GM12878 (cell line): ENCODE measurements around the gene EVPLL. TPM values are rescaled to one million over a fixed set of nuclear protein-coding genes. Genes with fewer than 3 reads are reported as not detected.

Source experiments
- ATAC-seq: fragments of 200-7000 bp; cut with Tn5 transposase; 3 replicates; pipeline ENCODE4 v1.9.1; 2020; ENCODE audit warnings: mild to moderate bottlenecking, moderate library complexity
- BruUV-seq: library from RNA; stranded (reverse); fragments of 400-500 nt; replicated peaks from 2 replicates; lab custom pipeline; 2021; lab: Mats Ljungman, UMichigan
- CTCF ChIA-PET: fragments of 300-600 bp; sonication (Branson Sonifier 250); formaldehyde crosslinking; extraction: SDS; loops from one replicate; lab custom pipeline; 2021; ENCODE audit warnings: inconsistent platforms; lab: Yijun Ruan, JAX
- POLR2A ChIA-PET: fragments of 350-600 bp; formaldehyde crosslinking; extraction: SDS; loops from one replicate; lab custom pipeline; 2021; ENCODE audit warnings: inconsistent platforms; lab: Charles Lee
- RAD21 ChIA-PET: fragments of 300-600 bp; sonication (Branson Sonifier 250); formaldehyde crosslinking; loops from one replicate; lab custom pipeline; 2023; ENCODE audit warnings: antibody characterized with exemption; ENCODE audit not compliant: unreplicated experiment; lab: Charles Lee
- SMC1A ChIA-PET: fragments of 300-600 bp; sonication (Branson Sonifier 250); formaldehyde crosslinking; loops from one replicate; lab custom pipeline; 2023; ENCODE audit not compliant: unreplicated experiment, uncharacterized antibody; lab: Charles Lee
- DNase-seq: peaks from one replicate; pipeline ENCODE4 v3.0.0-alpha.2; 2011; ENCODE audit warnings: low read depth, low spot score
- FAIRE-seq: peaks from 3 replicates; lab custom pipeline; 2011; peaks lifted over from hg19 to GRCh38; lab: Jason Lieb, UNC
- H2AFZ ChIP-seq: 2 replicates; pipeline ENCODE4 v1.6.0; 2011; ENCODE audit warnings: low read depth, low read length, control low read depth; ENCODE audit not compliant: control insufficient read depth
- H3K27ac ChIP-seq: 2 replicates; pipeline ENCODE4 v1.5.1; 2011; ENCODE audit warnings: control low read depth; ENCODE audit not compliant: control insufficient read depth, insufficient read depth
- H3K27me3 ChIP-seq, 2 experiments: replicated peaks in 1 of 2; 2 replicates each; pipeline versions ENCODE4 v1.6.0 to v1.6.1; 2011; ENCODE audit warnings: low read length in 1 of 2; ENCODE audit not compliant: control insufficient read depth in 2 of 2, insufficient read depth in 2 of 2
- H3K36me3 ChIP-seq, 2 experiments: 2 replicates each; pipeline ENCODE4 v1.5.1; 2011; ENCODE audit warnings: low read length in 1 of 2; ENCODE audit not compliant: control insufficient read depth in 2 of 2, insufficient read depth in 2 of 2
- H3K4me1 ChIP-seq: 2 replicates; pipeline ENCODE4 v1.6.1; 2011; ENCODE audit warnings: mild to moderate bottlenecking, low read length, moderate library complexity, mixed read lengths; ENCODE audit not compliant: control insufficient read depth, insufficient read depth
- H3K4me2 ChIP-seq: 2 replicates; pipeline ENCODE4 v1.6.0; 2011; ENCODE audit warnings: control low read depth; ENCODE audit not compliant: control insufficient read depth, insufficient read depth
- H3K4me3 ChIP-seq: fragments of 200-600 bp; sonication (generic); 2 replicates; pipeline ENCODE4 v1.5.1; 2016
- H3K79me2 ChIP-seq: 2 replicates; pipeline ENCODE4 v1.6.0; 2011; ENCODE audit warnings: low read length; ENCODE audit not compliant: control insufficient read depth, insufficient read depth
- H3K9ac ChIP-seq: 2 replicates; pipeline ENCODE4 v1.8.0; 2011; ENCODE audit warnings: low read length, control low read depth, mixed read lengths; ENCODE audit not compliant: control insufficient read depth, insufficient read depth
- H3K9me3 ChIP-seq: replicated peaks from 3 replicates; pipeline ENCODE4 v1.5.1; 2011; ENCODE audit warnings: mild to moderate bottlenecking, low read length; ENCODE audit not compliant: control insufficient read depth, insufficient read depth
- H4K20me1 ChIP-seq: 2 replicates; pipeline ENCODE4 v1.6.0; 2011; ENCODE audit not compliant: control insufficient read depth, insufficient read depth
- ATF7 ChIP-seq: fragments of 450-650 bp; IDR thresholded peaks from 2 replicates; pipeline ENCODE4 v1.6.1; 2016; ENCODE audit warnings: low read depth, mild to moderate bottlenecking
- CHD2 ChIP-seq: IDR thresholded peaks from 2 replicates; pipeline ENCODE4 v1.6.1; 2011; ENCODE audit warnings: low read depth, low read length, improper control_type of control experiment, borderline replicate concordance
- WGBS: methylation state at CpG from one replicate; pipeline ENCODE4 v1.1.6; 2016; ENCODE audit warnings: low lambda C conversion rate; ENCODE audit not compliant: insufficient replicate concordance, insufficient coverage; ENCODE audit errors: missing lambda C conversion rate; 5-methylcytosine and 5-hydroxymethylcytosine counted together
- in situ Hi-C: fragments of 300-500 bp; cut with MboI; formaldehyde crosslinking; loops from 9 replicates; pipeline ENCODE4 v1.14.3; 2018; ENCODE audit warnings: mixed read lengths
- intact Hi-C: fragments of 100-400 bp; cut with micrococcal nuclease; formaldehyde crosslinking; loops from one replicate; pipeline ENCODE4 v1.14.2; 2022; ENCODE audit not compliant: unreplicated experiment
- polyA plus RNA-seq, 11 experiments: library from polyadenylated mRNA; depleted of rRNA in 4 of 11; unstranded in 6 of 11; stranded (reverse) in 5 of 11; fragments of >200 nt; fragmentation: Nextera tagmentation in 4 of 11; fragmentation: Illumina TruSeq in 1 of 11; extraction: Ambion mirVana in 4 of 11; extraction: Trizol in 1 of 11; gene quantifications; 1 replicate in 1 of 11; 2 replicates in 10 of 11; pipeline versions ENCODE4 v1.2.1 to v1.2.3, GENCODE V29; 2011 to 2016; ENCODE audit warnings: inconsistent platforms in 2 of 11, missing spikeins in 2 of 11, low read depth in 1 of 11
- total RNA-seq, 4 experiments: library from RNA; depleted of rRNA in 3 of 4; stranded (reverse); fragments of >200 nt in 3 of 4; fragmentation: Illumina TruSeq in 1 of 4; extraction: Trizol in 1 of 4; gene quantifications; 2 replicates each; pipeline versions ENCODE4 v1.2.1 to v1.2.3, GENCODE V29; 2013 to 2021
- TF ChIP-seq, protein P1 (sequence below): IDR thresholded peaks from 2 replicates; pipeline ENCODE4 v1.6.1; 2012; ENCODE audit warnings: low read depth, low read length, improper control_type of control experiment
- TF ChIP-seq, protein P2 (sequence below): fragments of 450-650 bp; formaldehyde crosslinking; IDR thresholded peaks from 2 replicates; pipeline ENCODE4 v1.4.0; 2020; ENCODE audit warnings: mild to moderate bottlenecking, moderate library complexity

EVPLL gene
- total and polyA plus RNA-seq, 10 of the 15 experiments (the other 5 are each of a cell fraction or from before 2014, with no cell fraction given): not detected

DNA sequence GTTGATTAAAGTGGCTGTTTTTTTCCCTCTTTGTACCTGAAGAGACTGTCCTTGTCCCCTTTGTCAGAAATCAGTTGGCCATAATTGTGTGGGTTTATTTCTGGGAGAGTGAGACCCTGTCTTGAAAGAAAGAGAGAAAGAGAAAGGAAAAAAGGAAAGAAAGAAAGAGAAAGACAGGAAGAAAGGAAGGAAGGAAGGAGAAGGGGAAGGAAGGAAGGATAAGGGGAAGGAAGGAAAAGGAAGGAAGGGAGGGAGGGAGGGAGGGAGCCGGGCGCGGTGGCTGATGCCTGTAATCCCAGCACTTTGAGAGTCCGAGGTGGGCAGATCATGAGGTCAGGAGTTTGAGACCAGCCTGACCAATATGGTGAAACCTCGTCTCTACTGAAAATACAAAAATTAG is 6.8 kb upstream of the EVPLL start:
- TF ChIP-seq, protein P1, sequence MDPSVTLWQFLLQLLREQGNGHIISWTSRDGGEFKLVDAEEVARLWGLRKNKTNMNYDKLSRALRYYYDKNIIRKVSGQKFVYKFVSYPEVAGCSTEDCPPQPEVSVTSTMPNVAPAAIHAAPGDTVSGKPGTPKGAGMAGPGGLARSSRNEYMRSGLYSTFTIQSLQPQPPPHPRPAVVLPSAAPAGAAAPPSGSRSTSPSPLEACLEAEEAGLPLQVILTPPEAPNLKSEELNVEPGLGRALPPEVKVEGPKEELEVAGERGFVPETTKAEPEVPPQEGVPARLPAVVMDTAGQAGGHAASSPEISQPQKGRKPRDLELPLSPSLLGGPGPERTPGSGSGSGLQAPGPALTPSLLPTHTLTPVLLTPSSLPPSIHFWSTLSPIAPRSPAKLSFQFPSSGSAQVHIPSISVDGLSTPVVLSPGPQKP: no peak
- no peak for TF ChIP-seq CHD2
- TF ChIP-seq, protein P2, sequence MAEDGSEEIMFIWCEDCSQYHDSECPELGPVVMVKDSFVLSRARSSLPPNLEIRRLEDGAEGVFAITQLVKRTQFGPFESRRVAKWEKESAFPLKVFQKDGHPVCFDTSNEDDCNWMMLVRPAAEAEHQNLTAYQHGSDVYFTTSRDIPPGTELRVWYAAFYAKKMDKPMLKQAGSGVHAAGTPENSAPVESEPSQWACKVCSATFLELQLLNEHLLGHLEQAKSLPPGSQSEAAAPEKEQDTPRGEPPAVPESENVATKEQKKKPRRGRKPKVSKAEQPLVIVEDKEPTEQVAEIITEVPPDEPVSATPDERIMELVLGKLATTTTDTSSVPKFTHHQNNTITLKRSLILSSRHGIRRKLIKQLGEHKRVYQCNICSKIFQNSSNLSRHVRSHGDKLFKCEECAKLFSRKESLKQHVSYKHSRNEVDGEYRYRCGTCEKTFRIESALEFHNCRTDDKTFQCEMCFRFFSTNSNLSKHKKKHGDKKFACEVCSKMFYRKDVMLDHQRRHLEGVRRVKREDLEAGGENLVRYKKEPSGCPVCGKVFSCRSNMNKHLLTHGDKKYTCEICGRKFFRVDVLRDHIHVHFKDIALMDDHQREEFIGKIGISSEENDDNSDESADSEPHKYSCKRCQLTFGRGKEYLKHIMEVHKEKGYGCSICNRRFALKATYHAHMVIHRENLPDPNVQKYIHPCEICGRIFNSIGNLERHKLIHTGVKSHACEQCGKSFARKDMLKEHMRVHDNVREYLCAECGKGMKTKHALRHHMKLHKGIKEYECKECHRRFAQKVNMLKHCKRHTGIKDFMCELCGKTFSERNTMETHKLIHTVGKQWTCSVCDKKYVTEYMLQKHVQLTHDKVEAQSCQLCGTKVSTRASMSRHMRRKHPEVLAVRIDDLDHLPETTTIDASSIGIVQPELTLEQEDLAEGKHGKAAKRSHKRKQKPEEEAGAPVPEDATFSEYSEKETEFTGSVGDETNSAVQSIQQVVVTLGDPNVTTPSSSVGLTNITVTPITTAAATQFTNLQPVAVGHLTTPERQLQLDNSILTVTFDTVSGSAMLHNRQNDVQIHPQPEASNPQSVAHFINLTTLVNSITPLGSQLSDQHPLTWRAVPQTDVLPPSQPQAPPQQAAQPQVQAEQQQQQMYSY (CRISPR knock-in tag): no peak
- no peak for TF ChIP-seq ATF7
- DNase-seq (no peak), FAIRE-seq (no peak), ATAC-seq (no peak)
- Histone ChIP-seq H3K36me3 (no peaks in the 10 kb centered on the region), H2AFZ (no peak overlapping the region), H3K27ac (no peak overlapping the region), H3K79me2 (no peaks in the 10 kb centered on the region), H3K27me3 (no peaks in the 10 kb centered on the region), H3K4me1 (peaks cover 9% of the 10 kb centered on the region), H3K4me2 (no peak overlapping the region), H4K20me1 (no peaks in the 10 kb centered on the region), H3K4me3 (no peak overlapping the region), H3K9ac (no peak overlapping the region), H3K9me3 (peaks cover 3% of the 10 kb centered on the region; the same call in 1 of the 3 replicates)
- ChIA-PET RAD21 (no interaction called here), POLR2A (no interaction called here), SMC1A (no interaction called here), CTCF (no interaction called here)
- BruUV-seq: no TSS peak
- WGBS: 76% methylated on average over 5 of the region's 5 CpGs
- in situ Hi-C loops: no loop called here
- intact Hi-C loops: no loop called here
